Bronchial epithelial cell (primary cell): ENCODE data around the gene TCERG1L. TPM values are rescaled to one million over a fixed set of nuclear protein-coding genes. Genes with fewer than 3 reads are reported as not detected.

ENCODE experiments used
- DNase-seq: peaks from one replicate; pipeline ENCODE4 v3.0.0-alpha.2; 2010; ENCODE audit warnings: low read depth
- FAIRE-seq: peaks from 2 replicates; lab custom pipeline; 2011; peaks lifted over from hg19 to GRCh38; lab: Jason Lieb, UNC
- H3K27me3 ChIP-seq: 2 replicates; pipeline ENCODE4 v1.5.1; 2011; ENCODE audit warnings: low read length; ENCODE audit not compliant: control insufficient read depth, insufficient read depth
- H3K36me3 ChIP-seq: 2 replicates; pipeline ENCODE4 v1.5.1; 2011; ENCODE audit warnings: low read length; ENCODE audit not compliant: control insufficient read depth, insufficient read depth
- H3K4me3 ChIP-seq: 2 replicates; pipeline ENCODE4 v1.5.1; 2011; ENCODE audit warnings: mild to moderate bottlenecking, low read depth, low read length, control low read depth
- CTCF ChIP-seq: IDR thresholded peaks from 2 replicates; pipeline ENCODE4 v1.5.1; 2011; ENCODE audit warnings: mild to moderate bottlenecking, moderate library complexity, low read length, control low read depth, inconsistent platforms; ENCODE audit not compliant: insufficient read depth, severe bottlenecking
- total RNA-seq: library from RNA; depleted of rRNA; stranded (reverse); fragments of >200 nt; gene quantifications from 2 replicates; pipeline ENCODE4 v1.2.1, GENCODE V29; 2014

The TCERG1L gene
- total RNA-seq, 1 donor from 2014 or later, result not detected

GRCh38 chr10:131166486-131166885, 145.0 kb downstream of the TCERG1L start:
- no peak for DNase-seq
- no peak overlapping the region for H3K4me3 ChIP-seq
- no peaks in the 10 kb centered on the region for H3K36me3 ChIP-seq
- no peaks in the 10 kb centered on the region for H3K27me3 ChIP-seq
- FAIRE-seq, result no peak
- TF ChIP-seq CTCF, result no peak

GRCh38 chr10:131165092-131165491, 146.4 kb downstream of the TCERG1L start:
- Histone ChIP-seq H3K36me3 (no peaks in the 10 kb centered on the region), H3K4me3 (no peak overlapping the region), H3K27me3 (no peaks in the 10 kb centered on the region)
- no peak for TF ChIP-seq CTCF
- FAIRE-seq, result no peak
- no peak for DNase-seq

GRCh38 chr10:131162866-131163843, 148.4 kb downstream of the TCERG1L start:
- Histone ChIP-seq H3K4me3 (no peak overlapping the region), H3K27me3 (no peaks in the 10 kb centered on the region), H3K36me3 (no peaks in the 10 kb centered on the region)
- DNase-seq, result no peak
- no peak for FAIRE-seq
- no peak for TF ChIP-seq CTCF

- Histone ChIP-seq H3K27me3 (no peaks in the 10 kb centered on the region), H3K4me3 (no peak overlapping the region), H3K36me3 (no peaks in the 10 kb centered on the region)
- no peak for DNase-seq
- no peak for FAIRE-seq
- TF ChIP-seq CTCF, result no peak
Measured at GRCh38 chr10:131162211-131162610, 149.3 kb downstream of the TCERG1L start.

GRCh38 chr10:131161087-131161486, 150.4 kb downstream of the TCERG1L start:
- TF ChIP-seq CTCF, result no peak
- Histone ChIP-seq H3K36me3 (no peaks in the 10 kb centered on the region), H3K27me3 (no peaks in the 10 kb centered on the region), H3K4me3 (no peak overlapping the region)
- DNase-seq (no peak), FAIRE-seq (no peak)
